WTC11 (cell line): Measurements from ENCODE around the gene ZNF614.

Experiments used
- IRF2 ChIP-seq: sonication (generic); formaldehyde crosslinking; IDR thresholded peaks from 2 replicates; pipeline ENCODE4 v1.8.0; 2022; ENCODE audit warnings: low read depth, missing genetic modification reagents, borderline replicate concordance
- NFYB ChIP-seq: sonication (generic); formaldehyde crosslinking; conservative IDR thresholded peaks from 2 replicates; pipeline ENCODE4 v1.8.0; 2022; ENCODE audit warnings: low read depth, missing genetic modification reagents
- NR2C2 ChIP-seq: sonication (generic); formaldehyde crosslinking; IDR thresholded peaks from 2 replicates; pipeline ENCODE4 v1.8.0; 2022; ENCODE audit warnings: mild to moderate bottlenecking, missing genetic modification reagents
- NR3C1 ChIP-seq: sonication (generic); formaldehyde crosslinking; conservative IDR thresholded peaks from 2 replicates; pipeline ENCODE4 v1.8.1; 2023; ENCODE audit warnings: low read depth, mild to moderate bottlenecking, missing genetic modification reagents
- TCF7 ChIP-seq: sonication (generic); formaldehyde crosslinking; IDR thresholded peaks from 2 replicates; pipeline ENCODE4 v1.8.0; 2022; ENCODE audit warnings: mild to moderate bottlenecking, low read depth, missing genetic modification reagents, moderate library complexity
- TP53 ChIP-seq: sonication (generic); formaldehyde crosslinking; IDR thresholded peaks from 2 replicates; pipeline ENCODE4 v1.8.1; 2023; ENCODE audit warnings: mild to moderate bottlenecking, missing genetic modification reagents
- ZBTB21 ChIP-seq: sonication (generic); formaldehyde crosslinking; IDR thresholded peaks from 2 replicates; pipeline ENCODE4 v1.8.1; 2023; ENCODE audit warnings: mild to moderate bottlenecking, missing genetic modification reagents, borderline replicate concordance
- ZNF232 ChIP-seq: sonication (generic); formaldehyde crosslinking; IDR thresholded peaks from 2 replicates; pipeline ENCODE4 v1.8.0; 2022; ENCODE audit warnings: mild to moderate bottlenecking, missing genetic modification reagents
- TF ChIP-seq, protein P1 (sequence below): fragments of 200-600 bp; IDR thresholded peaks from 2 replicates; pipeline ENCODE4 v1.8.0; 2022; ENCODE audit warnings: antibody characterized with exemption
- TF ChIP-seq, protein P2 (sequence below): sonication (generic); formaldehyde crosslinking; IDR thresholded peaks from 2 replicates; pipeline ENCODE4 v1.8.0; 2022; ENCODE audit warnings: mild to moderate bottlenecking, missing genetic modification reagents
- TF ChIP-seq, protein P3 (sequence below): sonication (generic); formaldehyde crosslinking; IDR thresholded peaks from 2 replicates; pipeline ENCODE4 v1.8.1; 2023; ENCODE audit warnings: mild to moderate bottlenecking, missing genetic modification reagents, moderate library complexity
- TF ChIP-seq, protein P4 (sequence below): sonication (generic); formaldehyde crosslinking; IDR thresholded peaks from 2 replicates; pipeline ENCODE4 v1.8.0; 2023; ENCODE audit warnings: mild to moderate bottlenecking, missing genetic modification reagents

DNA sequence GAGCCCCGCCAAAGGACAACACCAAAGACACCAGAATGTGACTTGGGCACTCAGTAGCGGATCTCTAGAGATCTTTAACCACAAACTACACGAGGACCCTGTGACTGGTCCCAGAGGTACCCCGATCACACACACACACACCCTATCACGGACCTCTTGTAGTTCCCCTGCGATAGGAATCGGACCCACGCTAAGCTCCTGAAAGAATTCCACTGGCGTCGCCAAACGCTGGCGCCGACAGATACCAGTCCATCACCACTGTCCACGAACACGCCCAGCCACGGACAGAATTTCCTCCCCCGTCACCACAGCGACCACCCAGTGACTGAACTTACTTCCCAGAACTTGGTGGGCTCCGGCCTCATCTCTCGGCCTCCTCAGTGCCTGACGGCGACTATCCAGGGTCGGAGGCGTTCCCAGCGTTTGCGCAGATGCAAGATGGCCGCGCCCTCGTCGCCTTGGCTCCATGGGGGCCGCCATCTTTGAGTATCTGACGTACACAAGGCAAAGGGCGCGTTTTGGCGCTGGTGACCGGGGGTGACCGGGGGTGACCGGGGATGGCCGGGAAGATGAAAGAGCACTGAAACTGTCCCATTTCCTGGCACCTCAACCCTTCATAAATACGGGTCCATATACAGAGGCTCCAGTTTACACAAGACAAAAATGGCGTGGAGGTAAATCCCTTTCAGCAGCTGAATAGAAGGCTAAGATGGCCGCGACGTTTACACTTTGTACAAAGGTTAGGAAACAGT lies 20.2 kb downstream of the ZNF614 start, which contains the start of gene ZNF615:
- TF ChIP-seq, protein P1, sequence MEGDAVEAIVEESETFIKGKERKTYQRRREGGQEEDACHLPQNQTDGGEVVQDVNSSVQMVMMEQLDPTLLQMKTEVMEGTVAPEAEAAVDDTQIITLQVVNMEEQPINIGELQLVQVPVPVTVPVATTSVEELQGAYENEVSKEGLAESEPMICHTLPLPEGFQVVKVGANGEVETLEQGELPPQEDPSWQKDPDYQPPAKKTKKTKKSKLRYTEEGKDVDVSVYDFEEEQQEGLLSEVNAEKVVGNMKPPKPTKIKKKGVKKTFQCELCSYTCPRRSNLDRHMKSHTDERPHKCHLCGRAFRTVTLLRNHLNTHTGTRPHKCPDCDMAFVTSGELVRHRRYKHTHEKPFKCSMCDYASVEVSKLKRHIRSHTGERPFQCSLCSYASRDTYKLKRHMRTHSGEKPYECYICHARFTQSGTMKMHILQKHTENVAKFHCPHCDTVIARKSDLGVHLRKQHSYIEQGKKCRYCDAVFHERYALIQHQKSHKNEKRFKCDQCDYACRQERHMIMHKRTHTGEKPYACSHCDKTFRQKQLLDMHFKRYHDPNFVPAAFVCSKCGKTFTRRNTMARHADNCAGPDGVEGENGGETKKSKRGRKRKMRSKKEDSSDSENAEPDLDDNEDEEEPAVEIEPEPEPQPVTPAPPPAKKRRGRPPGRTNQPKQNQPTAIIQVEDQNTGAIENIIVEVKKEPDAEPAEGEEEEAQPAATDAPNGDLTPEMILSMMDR: no peak
- TF ChIP-seq TCF7 (CRISPR knock-in tag): no peak
- no peak for TF ChIP-seq NR2C2
- TF ChIP-seq NR3C1 (CRISPR knock-in tag): no peak
- no peak for TF ChIP-seq NFYB
- TF ChIP-seq, protein P2, sequence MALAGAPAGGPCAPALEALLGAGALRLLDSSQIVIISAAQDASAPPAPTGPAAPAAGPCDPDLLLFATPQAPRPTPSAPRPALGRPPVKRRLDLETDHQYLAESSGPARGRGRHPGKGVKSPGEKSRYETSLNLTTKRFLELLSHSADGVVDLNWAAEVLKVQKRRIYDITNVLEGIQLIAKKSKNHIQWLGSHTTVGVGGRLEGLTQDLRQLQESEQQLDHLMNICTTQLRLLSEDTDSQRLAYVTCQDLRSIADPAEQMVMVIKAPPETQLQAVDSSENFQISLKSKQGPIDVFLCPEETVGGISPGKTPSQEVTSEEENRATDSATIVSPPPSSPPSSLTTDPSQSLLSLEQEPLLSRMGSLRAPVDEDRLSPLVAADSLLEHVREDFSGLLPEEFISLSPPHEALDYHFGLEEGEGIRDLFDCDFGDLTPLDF (CRISPR knock-in tag): no peak
- TF ChIP-seq IRF2 (CRISPR knock-in tag): no peak
- TF ChIP-seq ZNF232: no peak
- TF ChIP-seq TP53 (CRISPR knock-in tag): no peak
- TF ChIP-seq, protein P3, sequence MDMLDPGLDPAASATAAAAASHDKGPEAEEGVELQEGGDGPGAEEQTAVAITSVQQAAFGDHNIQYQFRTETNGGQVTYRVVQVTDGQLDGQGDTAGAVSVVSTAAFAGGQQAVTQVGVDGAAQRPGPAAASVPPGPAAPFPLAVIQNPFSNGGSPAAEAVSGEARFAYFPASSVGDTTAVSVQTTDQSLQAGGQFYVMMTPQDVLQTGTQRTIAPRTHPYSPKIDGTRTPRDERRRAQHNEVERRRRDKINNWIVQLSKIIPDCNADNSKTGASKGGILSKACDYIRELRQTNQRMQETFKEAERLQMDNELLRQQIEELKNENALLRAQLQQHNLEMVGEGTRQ (CRISPR knock-in tag): no peak
- TF ChIP-seq, protein P4, sequence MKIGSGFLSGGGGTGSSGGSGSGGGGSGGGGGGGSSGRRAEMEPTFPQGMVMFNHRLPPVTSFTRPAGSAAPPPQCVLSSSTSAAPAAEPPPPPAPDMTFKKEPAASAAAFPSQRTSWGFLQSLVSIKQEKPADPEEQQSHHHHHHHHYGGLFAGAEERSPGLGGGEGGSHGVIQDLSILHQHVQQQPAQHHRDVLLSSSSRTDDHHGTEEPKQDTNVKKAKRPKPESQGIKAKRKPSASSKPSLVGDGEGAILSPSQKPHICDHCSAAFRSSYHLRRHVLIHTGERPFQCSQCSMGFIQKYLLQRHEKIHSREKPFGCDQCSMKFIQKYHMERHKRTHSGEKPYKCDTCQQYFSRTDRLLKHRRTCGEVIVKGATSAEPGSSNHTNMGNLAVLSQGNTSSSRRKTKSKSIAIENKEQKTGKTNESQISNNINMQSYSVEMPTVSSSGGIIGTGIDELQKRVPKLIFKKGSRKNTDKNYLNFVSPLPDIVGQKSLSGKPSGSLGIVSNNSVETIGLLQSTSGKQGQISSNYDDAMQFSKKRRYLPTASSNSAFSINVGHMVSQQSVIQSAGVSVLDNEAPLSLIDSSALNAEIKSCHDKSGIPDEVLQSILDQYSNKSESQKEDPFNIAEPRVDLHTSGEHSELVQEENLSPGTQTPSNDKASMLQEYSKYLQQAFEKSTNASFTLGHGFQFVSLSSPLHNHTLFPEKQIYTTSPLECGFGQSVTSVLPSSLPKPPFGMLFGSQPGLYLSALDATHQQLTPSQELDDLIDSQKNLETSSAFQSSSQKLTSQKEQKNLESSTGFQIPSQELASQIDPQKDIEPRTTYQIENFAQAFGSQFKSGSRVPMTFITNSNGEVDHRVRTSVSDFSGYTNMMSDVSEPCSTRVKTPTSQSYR: no peak
- no peak for TF ChIP-seq ZBTB21
